ENCODE results near the gene PLBD1.

The PLBD1 gene

GRCh38 chr12:14510574-14510973, 57.1 kb downstream of the PLBD1 start:
- TF ChIP-seq REST (IDR thresholded peaks at IDR 0.05; ENCODE audit: insufficient read depth in 1 of 2, low read depth in 2 of 2, low read length in 2 of 2) = no peak
- TF ChIP-seq FOXP2 (optimal IDR thresholded peaks at IDR 0.05; ENCODE audit: borderline replicate concordance, extremely low read depth, extremely low read length, insufficient read depth) = no peak
- no peak for TF ChIP-seq SIN3A (IDR thresholded peaks at IDR 0.05; ENCODE audit: borderline replicate concordance, insufficient read depth, low read length)
- no peak for TF ChIP-seq TAF1 (IDR thresholded peaks at IDR 0.05; ENCODE audit: borderline replicate concordance, insufficient read depth, low read length)
- no peak for TF ChIP-seq POLR2AphosphoS5 (IDR thresholded peaks at IDR 0.05; ENCODE audit: low read depth, low read length)

- TF ChIP-seq POLR2AphosphoS5 (IDR thresholded peaks at IDR 0.05; ENCODE audit: low read depth, low read length) (no peak), REST (IDR thresholded peaks at IDR 0.05; ENCODE audit: insufficient read depth in 1 of 2, low read depth in 2 of 2, low read length in 2 of 2) (no peak), SIN3A (IDR thresholded peaks at IDR 0.05; ENCODE audit: borderline replicate concordance, insufficient read depth, low read length) (no peak), TAF1 (IDR thresholded peaks at IDR 0.05; ENCODE audit: borderline replicate concordance, insufficient read depth, low read length) (no peak)
Measured at GRCh38 chr12:14505626-14506596, 61.8 kb downstream of the PLBD1 start.

- TF ChIP-seq TAF1 (IDR thresholded peaks at IDR 0.05; ENCODE audit: borderline replicate concordance, insufficient read depth, low read length) (no peak), FOXP2 (optimal IDR thresholded peaks at IDR 0.05; ENCODE audit: borderline replicate concordance, extremely low read depth, extremely low read length, insufficient read depth) (no peak), SIN3A (IDR thresholded peaks at IDR 0.05; ENCODE audit: borderline replicate concordance, insufficient read depth, low read length) (no peak), POLR2AphosphoS5 (IDR thresholded peaks at IDR 0.05; ENCODE audit: low read depth, low read length) (no peak)
Measured at GRCh38 chr12:14495326-14495725, 72.4 kb downstream of the PLBD1 start.

GRCh38 chr12:14482886-14483285, 84.8 kb downstream of the PLBD1 start:
- TF ChIP-seq FOXP2 (optimal IDR thresholded peaks at IDR 0.05; ENCODE audit: borderline replicate concordance, extremely low read depth, extremely low read length, insufficient read depth) = no peak
- TF ChIP-seq REST (IDR thresholded peaks at IDR 0.05; ENCODE audit: insufficient read depth in 1 of 2, low read depth in 2 of 2, low read length in 2 of 2) = no peak
- TF ChIP-seq TAF1 (IDR thresholded peaks at IDR 0.05; ENCODE audit: borderline replicate concordance, insufficient read depth, low read length) = no peak
- TF ChIP-seq SIN3A (IDR thresholded peaks at IDR 0.05; ENCODE audit: borderline replicate concordance, insufficient read depth, low read length) = no peak
- no peak for TF ChIP-seq POLR2AphosphoS5 (IDR thresholded peaks at IDR 0.05; ENCODE audit: low read depth, low read length)

- TF ChIP-seq POLR2AphosphoS5 (IDR thresholded peaks at IDR 0.05; ENCODE audit: low read depth, low read length) (no peak), REST (IDR thresholded peaks at IDR 0.05; ENCODE audit: insufficient read depth in 1 of 2, low read depth in 2 of 2, low read length in 2 of 2) (no peak), FOXP2 (optimal IDR thresholded peaks at IDR 0.05; ENCODE audit: borderline replicate concordance, extremely low read depth, extremely low read length, insufficient read depth) (no peak), TAF1 (IDR thresholded peaks at IDR 0.05; ENCODE audit: borderline replicate concordance, insufficient read depth, low read length) (no peak), SIN3A (IDR thresholded peaks at IDR 0.05; ENCODE audit: borderline replicate concordance, insufficient read depth, low read length) (no peak)
Measured at GRCh38 chr12:14482361-14482760, 85.3 kb downstream of the PLBD1 start.

Data from PFSK-1 (cell line).